GM19395 (cell line): ENCODE results near the gene PRAC2.

Experiments used
- ATAC-seq: cut with Tn5 transposase; IDR thresholded peaks from one replicate; pipeline ENCODE4 v1.9.1; 2021; ENCODE audit warnings: mild to moderate bottlenecking, moderate library complexity; ENCODE audit not compliant: unreplicated experiment

PRAC2 gene

GRCh38 chr17:48720266-48721008 is 2.5 kb upstream of the PRAC2 start:
- no peak for ATAC-seq

- no peak for ATAC-seq
Observed at GRCh38 chr17:48721009-48721402, 2.0 kb upstream of the PRAC2 start.

DNA sequence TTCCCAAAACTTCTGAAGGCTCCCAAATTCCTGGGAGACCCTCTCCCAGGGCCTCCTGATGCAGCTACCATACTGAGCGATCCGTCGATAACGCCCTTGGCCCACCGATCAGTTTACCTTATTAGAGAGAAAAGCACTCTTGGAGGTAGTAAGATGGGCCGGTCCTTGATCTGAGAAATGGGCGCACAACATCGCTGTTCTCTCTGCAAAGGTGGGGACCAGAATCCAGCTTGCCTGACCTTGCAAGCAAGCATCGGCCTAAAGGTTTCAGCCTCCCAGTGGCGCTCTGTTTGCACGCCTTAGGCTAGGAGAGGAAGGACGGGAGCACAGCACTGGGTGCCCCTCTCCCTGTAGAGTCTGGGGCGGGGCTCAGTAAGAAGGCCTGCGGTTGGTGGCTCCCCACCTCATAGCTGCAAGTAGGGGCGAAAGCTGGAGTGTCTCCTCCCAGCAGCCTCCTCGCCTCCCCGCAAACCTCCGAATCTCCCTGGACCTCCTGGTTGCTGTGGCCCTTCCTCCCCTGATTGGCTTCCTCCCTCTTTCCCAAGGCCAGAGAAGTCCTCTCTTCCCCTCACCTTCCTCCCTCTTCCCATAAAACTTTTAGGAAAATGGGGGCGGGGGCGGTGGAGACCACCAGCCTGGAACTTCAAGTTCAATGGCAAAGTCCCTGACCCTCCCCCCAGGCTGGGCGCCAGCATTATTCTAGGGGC is 631 bp upstream of the PRAC2 start, which contains the start of gene PRAC1:
PRAC1 (minus strand) TSS at position 318 of the 707 bp plus-strand sequence; CDS start at position 192, 126 bp downstream.
- no peak for ATAC-seq

DNA sequence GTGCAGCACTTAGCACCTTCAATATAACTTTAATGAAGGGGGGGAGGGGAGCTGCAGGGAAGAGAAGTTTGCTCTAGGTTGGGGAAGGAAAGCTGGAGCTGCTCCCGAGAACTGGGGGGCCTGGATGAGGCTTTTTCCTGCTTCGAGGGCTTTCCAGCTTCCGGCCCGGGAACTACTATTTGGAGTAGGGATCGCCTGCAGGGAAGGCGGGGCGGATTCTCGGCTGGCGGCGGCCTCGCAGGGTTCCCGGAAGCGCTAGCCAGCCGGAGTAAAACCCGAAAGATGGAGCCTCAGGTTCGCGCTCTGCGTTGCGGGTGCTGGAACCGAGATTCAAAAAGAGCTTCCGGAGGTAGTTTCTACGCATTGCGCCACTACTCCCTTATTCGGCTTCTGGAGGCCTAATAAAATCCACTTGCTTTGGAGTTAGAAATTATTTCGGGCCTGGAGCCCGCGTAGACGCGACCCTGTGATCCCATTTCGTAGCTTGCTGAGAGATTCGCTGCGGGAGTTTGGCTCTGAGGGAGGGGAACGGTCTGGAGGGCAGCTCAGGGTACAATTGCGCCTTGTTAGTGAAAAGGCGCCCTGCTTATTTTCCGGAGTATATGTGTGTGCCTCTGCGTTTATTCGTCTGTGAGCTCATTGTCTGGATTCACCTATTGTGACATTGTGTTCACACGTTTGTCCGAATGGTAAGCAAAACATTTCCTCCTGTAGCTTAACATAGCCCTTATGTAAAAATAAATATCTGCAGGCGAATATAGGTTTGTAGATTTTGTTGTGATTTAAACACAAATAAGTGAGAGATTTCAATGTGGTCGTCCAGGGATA is 652 bp downstream of the PRAC2 start:
- ATAC-seq, result no peak

- no peak for ATAC-seq
Observed at GRCh38 chr17:48724251-48725003, 1.4 kb downstream of the PRAC2 start.

DNA sequence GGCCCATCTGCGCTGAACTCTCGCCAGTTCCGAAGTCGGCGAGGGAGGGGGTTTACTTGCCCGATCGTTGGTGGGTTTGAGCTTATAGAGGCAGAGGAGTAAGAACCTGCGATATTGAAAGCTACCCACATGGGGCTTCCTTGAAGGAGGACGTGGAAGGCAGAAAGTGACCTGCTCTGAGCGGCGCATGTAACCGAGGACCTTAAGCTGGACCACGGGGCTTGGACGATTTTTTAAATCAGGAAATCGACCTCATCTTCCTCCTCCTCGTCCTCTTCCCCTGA is 2.0 kb downstream of the PRAC2 start:
- ATAC-seq, result no peak

DNA sequence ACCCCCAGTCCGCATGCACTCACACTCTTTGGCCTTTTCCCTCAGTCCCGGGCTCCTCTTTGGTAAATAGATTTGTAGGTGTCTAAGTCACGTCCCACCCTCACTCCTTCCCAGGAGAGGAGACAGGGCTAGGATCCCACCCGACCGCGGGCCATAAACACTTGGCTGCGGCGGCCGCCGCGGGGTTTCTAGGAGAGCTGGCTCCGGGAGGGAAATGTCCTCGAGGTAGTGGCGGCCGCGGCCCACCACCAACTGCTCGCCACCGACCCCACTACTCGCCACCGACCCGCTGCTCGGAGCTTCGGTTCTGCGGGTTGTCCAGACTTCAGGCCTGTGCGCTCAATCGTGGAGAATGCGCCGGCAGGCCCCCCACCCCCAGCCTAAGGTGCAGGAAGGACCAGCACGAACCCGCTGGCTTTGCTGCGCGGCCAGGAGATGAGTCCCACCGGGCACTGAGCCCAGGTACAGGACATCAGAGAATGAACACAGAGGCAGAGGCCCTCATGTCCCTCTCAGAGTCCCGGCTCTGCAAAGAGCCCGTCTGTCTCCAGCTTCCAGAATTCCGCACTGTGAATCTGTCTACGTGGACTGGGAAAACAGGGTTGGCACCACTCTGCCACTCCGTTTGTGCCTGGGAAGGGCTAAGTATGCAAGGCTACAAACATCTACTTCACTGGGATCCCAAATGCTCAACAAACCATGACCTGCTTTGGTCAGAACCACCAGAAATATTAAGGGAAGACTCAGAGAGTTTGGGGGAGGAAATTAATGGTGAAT is 2.5 kb downstream of the PRAC2 start:
- no peak for ATAC-seq

DNA sequence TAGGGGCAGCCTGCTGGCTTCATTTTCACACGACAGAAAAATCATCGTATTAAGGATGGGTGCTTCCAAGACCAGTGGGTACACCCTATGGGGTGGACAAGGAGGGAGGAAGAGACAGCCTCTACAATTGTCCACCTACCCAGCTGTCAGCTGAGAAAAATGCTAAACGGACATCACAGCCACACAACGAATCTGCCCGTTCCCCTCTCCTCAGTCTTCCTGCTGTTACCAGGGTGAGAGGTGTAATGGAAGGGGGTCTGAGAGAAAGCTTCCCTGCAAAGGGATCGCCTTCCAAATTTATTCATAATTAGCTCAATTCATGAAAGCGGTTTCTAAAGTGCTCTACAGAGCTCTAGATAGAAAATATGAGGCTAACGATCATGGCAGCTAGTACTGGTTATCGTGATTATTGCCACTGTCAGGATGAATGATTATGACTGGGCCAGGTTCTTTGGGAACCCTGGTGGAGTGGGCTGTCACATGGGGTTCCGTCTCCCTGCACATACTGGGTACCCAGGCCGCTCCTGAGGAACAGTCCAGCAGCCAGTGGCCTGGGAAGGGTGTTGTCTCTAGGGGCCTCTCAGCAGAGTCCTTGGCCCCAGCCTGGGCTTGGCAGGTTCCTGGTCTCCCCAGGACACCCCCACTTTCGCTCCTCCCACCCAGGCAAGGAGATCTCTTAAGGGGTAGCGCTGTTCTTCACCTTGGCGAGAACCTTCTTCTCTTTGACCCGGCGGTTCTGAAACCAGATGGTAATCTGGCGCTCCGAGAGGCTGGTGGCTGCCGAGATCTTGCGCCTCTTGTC is 3.3 kb downstream of the PRAC2 start:
- no peak for ATAC-seq

DNA sequence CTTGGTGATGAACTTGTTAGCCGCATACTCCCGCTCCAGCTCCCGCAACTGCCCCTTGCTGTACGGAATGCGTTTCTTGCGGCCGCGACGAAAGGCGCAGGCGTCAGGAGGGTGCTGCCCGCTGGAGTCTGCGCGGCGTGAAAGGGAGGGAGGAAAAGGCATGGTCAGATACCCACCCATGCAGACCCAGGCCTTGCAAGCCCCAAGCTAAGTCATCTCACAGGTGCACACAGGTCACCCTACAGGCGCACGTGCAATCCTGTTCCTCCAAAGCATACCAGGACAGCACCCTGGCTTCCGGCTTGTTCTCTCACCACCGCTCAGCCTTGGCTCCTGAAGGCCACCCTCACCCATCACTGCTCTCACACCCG is 3.9 kb downstream of the PRAC2 start:
- ATAC-seq, result no peak

GRCh38 chr17:48727415-48728175 is 4.6 kb downstream of the PRAC2 start:
- ATAC-seq, result no peak

DNA sequence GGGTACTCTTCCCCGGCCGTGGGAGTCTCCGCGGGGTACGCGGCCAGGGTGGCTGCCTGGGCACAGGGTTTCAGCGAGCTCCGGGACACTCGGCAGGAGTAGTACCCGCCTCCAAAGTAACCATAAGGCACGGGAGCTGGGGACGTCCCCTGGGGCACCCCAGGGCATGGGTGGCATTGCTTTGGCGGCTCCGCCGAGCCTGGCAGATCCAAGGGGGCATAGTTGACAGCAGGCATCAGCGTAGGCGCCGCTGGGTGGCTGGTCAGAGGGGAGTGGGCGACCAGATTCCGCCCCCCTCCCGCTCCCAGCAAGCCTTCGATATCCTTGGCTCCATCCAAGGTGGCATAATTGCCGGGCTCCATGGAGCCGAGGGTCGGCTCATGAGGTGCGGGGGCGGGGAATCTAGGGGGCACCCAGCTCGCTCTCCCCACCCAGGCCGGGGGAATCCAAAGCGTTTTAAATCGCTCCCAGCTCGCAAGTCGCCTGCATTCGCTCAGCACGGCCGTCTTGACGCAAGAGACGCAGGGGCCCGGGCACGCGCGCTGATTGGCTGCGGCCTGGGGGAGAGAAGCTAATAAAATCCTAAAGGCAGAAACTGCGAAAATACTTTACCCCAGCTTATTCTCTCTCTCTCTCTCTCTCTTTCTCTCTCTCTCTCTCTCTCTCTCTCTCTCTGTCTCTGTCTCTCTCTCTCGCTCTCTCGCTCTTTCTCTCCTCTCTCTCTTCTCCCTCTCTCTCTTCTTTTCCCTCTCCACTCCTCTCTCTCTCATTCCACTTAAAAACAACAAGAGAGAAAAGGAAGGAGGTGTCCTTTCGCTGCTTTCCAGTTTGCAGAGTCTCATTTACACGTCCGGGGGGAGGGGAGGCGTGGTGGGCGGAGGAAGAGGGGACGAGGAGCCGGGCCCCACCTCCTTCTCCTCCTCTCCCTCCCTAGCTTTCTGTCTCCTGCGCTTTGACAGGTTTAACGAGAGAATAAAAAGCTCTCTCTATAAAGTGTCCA is 5.5 kb downstream of the PRAC2 start, which contains the start of gene HOXB13:
HOXB13 (minus strand) TSS at position 519 of the 1,000 bp plus-strand sequence; CDS start at position 362, 157 bp downstream.
- no peak for ATAC-seq

DNA sequence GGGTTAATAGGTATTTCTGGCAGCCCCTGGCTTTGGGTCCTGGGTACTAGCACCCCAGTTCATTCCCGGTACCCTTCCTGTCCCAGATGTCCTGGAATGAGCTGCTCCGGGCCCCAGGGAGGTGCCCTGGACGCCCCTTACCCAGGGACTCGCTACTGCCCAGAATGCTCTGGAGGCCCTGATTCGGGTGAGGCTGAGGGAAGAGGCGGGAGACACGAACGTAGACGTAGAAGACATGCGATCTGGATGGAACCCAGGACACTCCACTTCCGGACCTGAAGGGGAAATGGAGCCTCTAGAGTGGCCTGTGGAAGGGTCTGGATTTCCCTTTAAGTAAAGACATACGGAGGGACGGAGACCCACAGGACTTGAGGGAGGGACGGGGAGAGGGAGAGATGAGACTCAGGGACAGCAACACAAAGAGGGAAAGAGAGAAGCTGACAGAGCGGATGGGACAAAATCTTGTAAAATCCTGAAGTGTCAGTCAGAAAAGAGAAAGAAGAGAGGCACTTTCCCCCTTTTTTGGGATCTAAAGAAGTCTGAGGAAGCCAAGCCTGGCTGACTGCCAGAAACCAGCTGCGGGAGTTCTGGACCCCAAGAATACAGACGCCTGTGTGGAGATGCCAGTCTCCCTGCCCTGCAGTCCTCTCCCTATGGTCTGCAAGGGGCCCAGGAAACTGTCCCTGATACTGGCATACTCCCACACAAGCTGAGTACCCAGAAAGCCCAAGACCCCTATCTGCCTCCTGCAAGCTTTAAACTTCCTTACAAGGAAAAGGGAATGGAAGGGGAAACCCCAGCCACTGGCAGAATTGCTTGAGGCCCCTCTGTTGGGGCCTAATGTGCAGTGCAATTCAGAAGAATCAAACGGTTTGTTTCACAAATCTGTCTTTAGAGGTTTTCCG is 6.6 kb downstream of the PRAC2 start:
- no peak for ATAC-seq

GRCh38 chr17:48730240-48730550 is 7.2 kb downstream of the PRAC2 start:
- ATAC-seq, result no peak

- no peak for ATAC-seq
Observed at GRCh38 chr17:48731355-48731754, 8.4 kb downstream of the PRAC2 start.

DNA sequence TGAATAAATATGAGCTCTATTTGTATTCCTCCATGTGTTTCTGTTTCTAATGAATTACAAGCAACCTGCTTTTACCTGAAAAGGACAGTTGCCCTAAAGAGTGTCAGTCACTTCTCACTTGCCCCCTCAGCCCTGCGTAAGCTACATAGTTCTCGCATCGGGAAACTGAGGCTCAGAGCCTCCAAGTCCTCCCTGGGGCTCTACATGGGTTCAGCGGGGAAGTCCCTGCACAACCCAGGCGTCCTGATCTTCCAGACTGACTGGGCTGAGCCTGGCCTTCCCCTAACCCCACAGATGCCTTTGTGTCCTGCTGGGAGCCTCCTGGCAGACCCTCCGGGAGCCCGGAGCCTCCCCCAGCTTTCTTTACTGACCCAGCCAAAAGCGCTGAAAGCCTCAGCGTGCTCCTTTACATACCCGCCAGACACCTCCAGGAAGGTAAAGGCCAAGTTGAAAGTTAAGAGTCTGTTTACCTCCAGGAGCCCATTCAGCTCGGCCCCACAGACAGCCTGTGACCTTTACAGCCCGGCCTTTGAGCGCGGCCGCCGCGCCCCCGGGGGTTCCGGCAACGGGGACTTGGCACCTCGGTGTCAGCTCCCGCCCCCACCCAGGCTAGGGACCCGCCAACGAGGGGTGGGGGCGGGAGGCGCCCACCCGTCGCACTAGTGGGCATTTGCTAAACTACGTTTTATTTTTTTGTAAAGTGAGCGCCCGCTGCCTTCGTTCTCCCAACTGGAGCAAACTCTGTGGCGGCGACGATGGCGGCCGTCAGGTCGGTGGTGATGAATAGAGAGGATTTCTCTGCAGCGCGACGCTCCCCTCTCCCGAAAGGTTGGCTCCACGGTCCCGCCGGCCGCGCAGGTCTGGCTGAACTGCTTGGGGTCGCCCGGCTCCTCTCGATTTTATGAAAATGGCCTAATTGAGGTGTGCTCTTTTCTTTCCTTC is 10.0 kb downstream of the PRAC2 start:
- no peak for ATAC-seq
